ENCODE results near the gene YIF1A. TPM values are rescaled to one million over a fixed set of nuclear protein-coding genes. Genes with fewer than 3 reads are reported as not detected.

The YIF1A gene
- total and polyA plus RNA-seq, 2 of the 4 experiments (the other 2 are of a cell fraction) = 128 to 207 TPM

GRCh38 chr11:66324664-66325063, 35.7 kb upstream of the YIF1A start:
- dilution Hi-C loops (cut with HindIII; ENCODE audit: low sequenced_read_pairs, unreplicated experiment) (no loop called here), in situ Hi-C loops (cut with MboI; ENCODE audit: low sequenced_read_pairs) (no loop called here), intact Hi-C loops (cut with micrococcal nuclease) (no loop called here)
- H3K4me3 ChIP-seq (ENCODE audit: insufficient read depth, low read depth, low read length) = no peak overlapping the region
- peak overlapping the region; percentile 29; the same call in 1 of the 2 replicates for H3K56ac ChIP-seq (ENCODE audit: extremely low read depth, insufficient read depth, low read length)
- ATAC-seq (ENCODE audit: low read depth) (peak; percentile 1; the same call in 1 of the 2 replicates), DNase-seq (no peak)
- H4K91ac ChIP-seq (ENCODE audit: insufficient read depth, low read depth, low read length) = peak overlapping the region; percentile 100
- H3K9me3 ChIP-seq (ENCODE audit: control insufficient read depth, insufficient read depth, low read length) = no peaks in the 10 kb centered on the region
- peaks cover 29% of the 10 kb centered on the region for H3K9me1 ChIP-seq (ENCODE audit: insufficient read depth, low read length)
- no CpG with 5 or more reads among the region's 10 CpGs for WGBS, 2 experiments (ENCODE audit: extremely low coverage in 2 of 2, insufficient read length in 1 of 2)
- peak overlapping the region; percentile 96 for H2AFZ ChIP-seq (replicated peaks; ENCODE audit: low read length, poor library complexity)
- H4K8ac ChIP-seq (ENCODE audit: low read depth in 2 of 2, low read length in 2 of 2) = peak overlapping the region; percentile 81 to 95
- H2BK120ac ChIP-seq (ENCODE audit: low read depth, low read length) = peak overlapping the region; percentile 97
- no TSS peak for BruUV-seq (replicated peaks)
- peaks cover 43% of the 10 kb centered on the region for H3K4me1 ChIP-seq (ENCODE audit: control insufficient read depth, insufficient read depth, low read length)
- peak overlapping the region; percentile 18; the same call in 1 of the 2 replicates for H3K9ac ChIP-seq (ENCODE audit: low read depth, low read length)
- peak overlapping the region; percentile 96 for H2BK20ac ChIP-seq (ENCODE audit: low read depth, low read length)
- peak overlapping the region; percentile 96 for H3K14ac ChIP-seq (replicated peaks; ENCODE audit: low read depth, low read length)
- no peaks in the 10 kb centered on the region for H3K36me3 ChIP-seq (ENCODE audit: control insufficient read depth, insufficient read depth, low read length)
- peak overlapping the region; percentile 88 for H4K5ac ChIP-seq (ENCODE audit: low read depth, low read length)
- POLR2A ChIA-PET (ENCODE audit: unreplicated experiment) = no interaction called here
- CTCF ChIA-PET = no interaction called here
- H3K4ac ChIP-seq (ENCODE audit: low read depth, low read length) = peak overlapping the region; percentile 100
- peak overlapping the region; percentile 79 for H3K27ac ChIP-seq (ENCODE audit: insufficient read depth, low read length)
- no peaks in the 10 kb centered on the region for H4K20me1 ChIP-seq (ENCODE audit: insufficient read depth, low read length)
- peak overlapping the region; percentile 91; the same call in 1 of the 2 replicates for H3K23ac ChIP-seq (ENCODE audit: low read depth, low read length)
- TF ChIP-seq NFE2L2 (IDR thresholded peaks at IDR 0.05; ENCODE audit: low read depth, low read length) (no peak), CTCF (conservative IDR thresholded peaks at IDR 0.05; ENCODE audit: low read depth, low read length) (no peak), MAZ (IDR thresholded peaks at IDR 0.05; ENCODE audit: borderline replicate concordance, low read depth, low read length) (no peak), MAFK (IDR thresholded peaks at IDR 0.05; ENCODE audit: low read depth, low read length) (peak; percentile 86), RCOR1 (IDR thresholded peaks at IDR 0.05; ENCODE audit: insufficient replicate concordance, low read length) (no peak)
- H3K27me3 ChIP-seq (ENCODE audit: control insufficient read depth, insufficient read depth, low read length) = no peaks in the 10 kb centered on the region
- peak overlapping the region; percentile 91 for H3K18ac ChIP-seq (ENCODE audit: low read depth, low read length)
- H2AK5ac ChIP-seq (ENCODE audit: low read depth, low read length) = peak overlapping the region; percentile 100
- H2BK5ac ChIP-seq (ENCODE audit: low read depth, low read length, poor library complexity, severe bottlenecking) = peak overlapping the region; percentile 100
- H3K79me1 ChIP-seq (ENCODE audit: low read depth in 1 of 2, low read length in 2 of 2) = peaks cover 0 to 35% of the 10 kb centered on the region in 2 experiments; a peak in 3 of 4 replicates
- peak overlapping the region; percentile 99; the same call in 2 of the 3 replicates for H2BK15ac ChIP-seq (ENCODE audit: low read depth, low read length)
- peak overlapping the region; percentile 97 for H2AK9ac ChIP-seq (replicated peaks; ENCODE audit: low read depth, low read length, poor library complexity)
- peak overlapping the region; percentile 12 for H3K4me2 ChIP-seq (ENCODE audit: low read depth, low read length)
